ENCODE data around the gene WASF3.

DNA sequence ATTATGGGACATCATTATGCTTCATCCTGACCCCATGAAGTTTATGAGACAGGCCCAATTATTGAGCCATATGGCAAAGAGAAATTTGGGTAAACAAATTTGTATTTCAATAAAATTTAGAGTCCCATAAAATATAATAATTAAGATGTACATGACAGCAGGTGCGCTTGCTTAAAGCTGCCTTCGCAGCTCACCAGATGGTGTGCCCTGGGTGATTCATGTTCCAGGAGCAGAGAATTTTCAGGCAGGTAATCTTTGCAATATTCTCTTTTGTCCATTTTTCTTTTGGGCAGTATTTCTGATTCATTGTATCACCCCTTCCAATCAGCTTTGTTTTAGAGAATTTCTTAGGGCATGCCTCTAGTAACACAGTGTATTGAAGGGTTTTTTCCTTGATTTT lies 39.5 kb upstream of the WASF3 start:
- TF ChIP-seq, protein P1, sequence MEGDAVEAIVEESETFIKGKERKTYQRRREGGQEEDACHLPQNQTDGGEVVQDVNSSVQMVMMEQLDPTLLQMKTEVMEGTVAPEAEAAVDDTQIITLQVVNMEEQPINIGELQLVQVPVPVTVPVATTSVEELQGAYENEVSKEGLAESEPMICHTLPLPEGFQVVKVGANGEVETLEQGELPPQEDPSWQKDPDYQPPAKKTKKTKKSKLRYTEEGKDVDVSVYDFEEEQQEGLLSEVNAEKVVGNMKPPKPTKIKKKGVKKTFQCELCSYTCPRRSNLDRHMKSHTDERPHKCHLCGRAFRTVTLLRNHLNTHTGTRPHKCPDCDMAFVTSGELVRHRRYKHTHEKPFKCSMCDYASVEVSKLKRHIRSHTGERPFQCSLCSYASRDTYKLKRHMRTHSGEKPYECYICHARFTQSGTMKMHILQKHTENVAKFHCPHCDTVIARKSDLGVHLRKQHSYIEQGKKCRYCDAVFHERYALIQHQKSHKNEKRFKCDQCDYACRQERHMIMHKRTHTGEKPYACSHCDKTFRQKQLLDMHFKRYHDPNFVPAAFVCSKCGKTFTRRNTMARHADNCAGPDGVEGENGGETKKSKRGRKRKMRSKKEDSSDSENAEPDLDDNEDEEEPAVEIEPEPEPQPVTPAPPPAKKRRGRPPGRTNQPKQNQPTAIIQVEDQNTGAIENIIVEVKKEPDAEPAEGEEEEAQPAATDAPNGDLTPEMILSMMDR (IDR thresholded peaks at IDR 0.05; ENCODE audit: low read depth, low read length): no peak
- no peak for TF ChIP-seq EZH2phosphoT487 (IDR thresholded peaks at IDR 0.05; ENCODE audit: low read depth)
